Erythroblast (primary cell): ENCODE measurements around the gene AMN1.

Source experiments
- DNase-seq, 2 experiments: peaks; one replicate each; lab custom pipeline; 2025; lab: John Stamatoyannopoulos, UW
- GATA1 ChIP-seq: IDR thresholded peaks from 2 replicates; pipeline ENCODE4 v1.6.1; 2011; ENCODE audit warnings: low read depth, mild to moderate bottlenecking, control low read depth, low read length, moderate library complexity
- POLR2A ChIP-seq: IDR thresholded peaks from 2 replicates; pipeline ENCODE4 v1.6.1; 2011; ENCODE audit warnings: mild to moderate bottlenecking, low read length

AMN1 gene

DNA sequence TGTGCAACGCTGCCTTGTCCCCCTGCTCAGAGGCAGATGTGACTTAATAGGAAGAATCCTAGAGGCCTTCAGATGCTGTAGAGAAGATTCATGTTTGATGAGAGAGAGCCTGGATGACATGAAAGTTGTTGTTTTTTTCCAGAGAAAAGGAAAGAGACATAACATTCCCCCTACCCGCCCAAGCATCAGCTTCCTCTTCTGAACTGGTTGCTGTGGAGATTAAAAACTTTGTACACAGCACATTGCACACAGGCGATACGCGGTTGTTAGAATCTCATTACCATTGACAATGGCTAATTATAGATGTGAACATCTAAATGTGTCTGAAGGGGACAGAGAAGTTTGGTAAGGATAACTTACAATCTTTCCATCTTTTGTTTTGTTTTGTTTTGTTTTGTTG lies 82.9 kb downstream of the AMN1 start:
- no peak for DNase-seq
- TF ChIP-seq POLR2A (no peak), GATA1 (no peak)

DNA sequence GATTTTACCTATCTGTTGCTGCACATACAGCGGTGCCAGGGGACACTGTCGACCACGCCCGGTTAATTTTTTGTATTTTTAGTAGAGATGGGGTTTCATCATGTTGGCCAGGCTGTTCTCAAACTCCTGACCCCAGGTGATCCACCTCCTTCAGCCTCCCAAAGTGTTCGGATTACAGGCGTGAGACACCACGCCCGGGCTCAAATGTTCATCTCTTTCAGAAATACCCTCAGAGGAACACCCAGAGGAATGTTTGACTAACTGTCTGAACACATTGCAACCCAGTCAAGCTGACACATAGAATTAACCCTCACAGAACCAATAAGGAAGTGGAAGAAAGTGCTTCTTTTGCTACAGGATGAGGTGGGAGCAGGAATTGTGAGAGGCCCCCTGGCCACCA lies 84.3 kb downstream of the AMN1 start:
- DNase-seq, result no peak
- TF ChIP-seq POLR2A (no peak), GATA1 (no peak)

DNA sequence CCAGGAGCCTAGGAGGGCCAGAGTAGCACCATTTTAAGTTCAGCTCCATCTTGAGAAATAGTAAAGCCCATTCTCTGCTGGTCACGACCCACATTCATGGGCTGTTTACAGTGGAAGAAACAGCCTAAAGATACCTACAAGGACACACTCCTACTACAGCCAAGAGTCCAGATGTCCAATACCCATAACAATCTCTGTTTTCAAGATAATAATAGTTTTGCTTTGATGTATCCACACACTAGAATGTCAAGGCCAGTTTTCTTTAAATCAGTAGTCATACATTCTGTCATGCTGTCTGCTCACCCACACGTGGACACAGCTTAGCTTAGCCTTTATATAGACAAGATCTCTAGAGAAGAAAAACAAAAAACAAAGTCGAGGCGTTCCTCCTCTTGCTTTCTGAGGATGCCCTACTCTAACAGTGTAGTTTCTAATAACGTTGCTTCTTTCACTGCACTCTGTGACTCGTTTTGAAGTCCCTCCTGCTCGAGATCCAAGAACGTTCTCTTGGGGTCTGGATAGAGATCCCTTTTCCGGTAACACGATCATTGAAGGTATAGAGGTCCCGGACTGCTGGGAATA lies 87.2 kb downstream of the AMN1 start:
- no peak for DNase-seq
- no peak for TF ChIP-seq POLR2A
- no peak for TF ChIP-seq GATA1

DNA sequence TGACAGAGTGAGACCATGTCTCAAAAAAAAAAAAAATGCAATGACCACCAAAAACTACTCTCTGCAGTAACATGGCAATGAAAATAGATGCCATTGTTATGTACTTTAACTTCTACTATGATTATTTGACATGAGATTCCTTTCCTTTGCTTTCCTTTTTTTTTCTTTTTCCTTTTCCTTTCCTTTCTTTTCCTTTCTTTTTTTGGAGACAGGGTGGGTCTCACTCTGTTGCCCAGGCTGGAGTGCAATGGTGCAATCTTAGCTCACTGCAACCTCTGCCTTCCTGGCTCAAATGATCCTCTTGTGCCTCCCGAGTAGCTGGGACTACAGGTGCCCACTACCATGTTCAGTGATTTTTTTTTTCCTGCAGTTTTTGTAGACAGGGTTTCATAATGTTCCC lies 94.2 kb downstream of the AMN1 start:
- no peak for DNase-seq
- TF ChIP-seq POLR2A, result no peak
- TF ChIP-seq GATA1, result no peak

DNA sequence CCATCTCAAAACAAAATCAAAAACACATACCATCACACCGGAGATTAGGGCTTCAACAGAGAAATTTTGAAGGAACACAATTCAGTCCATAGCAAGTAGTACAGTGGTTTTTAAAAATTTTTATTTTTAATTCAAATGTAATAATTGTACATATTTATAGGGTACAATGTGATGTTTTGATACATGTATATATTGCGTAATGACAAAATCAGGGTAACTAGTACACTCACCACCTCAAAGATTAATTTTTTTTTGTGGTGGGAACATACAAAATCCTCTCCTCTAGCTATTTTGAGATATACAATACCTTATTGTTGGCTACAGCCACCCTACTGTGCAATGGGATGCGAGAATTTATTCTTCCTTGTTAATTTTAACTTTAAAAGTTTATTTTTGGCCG lies 95.4 kb downstream of the AMN1 start:
- no peak for TF ChIP-seq GATA1
- no peak for TF ChIP-seq POLR2A

DNA sequence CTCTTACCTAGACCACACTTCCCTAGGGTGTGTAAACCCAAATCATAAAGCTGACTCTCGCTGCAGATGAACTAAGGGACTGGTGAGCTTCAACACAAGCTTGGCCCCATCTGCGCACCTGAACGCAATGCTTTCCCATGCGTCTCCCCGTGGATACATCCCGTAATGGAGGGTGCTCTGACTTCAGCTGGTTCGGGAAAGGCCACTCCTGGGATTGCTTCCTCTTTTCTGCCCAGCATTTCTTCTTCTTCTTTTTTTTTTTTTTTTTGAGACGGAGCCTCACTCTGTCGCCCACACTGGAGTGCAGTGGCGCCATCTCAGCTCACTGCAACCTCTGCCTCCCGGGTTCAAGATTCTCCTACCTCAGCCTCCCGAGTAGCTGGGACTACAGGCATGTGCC lies 97.0 kb downstream of the AMN1 start:
- TF ChIP-seq POLR2A, result no peak
- TF ChIP-seq GATA1, result no peak
- DNase-seq, result no peak

More for the DNA sequence above, 95.4 kb downstream of the AMN1 start:
- DNase-seq, result no peak

DNA sequence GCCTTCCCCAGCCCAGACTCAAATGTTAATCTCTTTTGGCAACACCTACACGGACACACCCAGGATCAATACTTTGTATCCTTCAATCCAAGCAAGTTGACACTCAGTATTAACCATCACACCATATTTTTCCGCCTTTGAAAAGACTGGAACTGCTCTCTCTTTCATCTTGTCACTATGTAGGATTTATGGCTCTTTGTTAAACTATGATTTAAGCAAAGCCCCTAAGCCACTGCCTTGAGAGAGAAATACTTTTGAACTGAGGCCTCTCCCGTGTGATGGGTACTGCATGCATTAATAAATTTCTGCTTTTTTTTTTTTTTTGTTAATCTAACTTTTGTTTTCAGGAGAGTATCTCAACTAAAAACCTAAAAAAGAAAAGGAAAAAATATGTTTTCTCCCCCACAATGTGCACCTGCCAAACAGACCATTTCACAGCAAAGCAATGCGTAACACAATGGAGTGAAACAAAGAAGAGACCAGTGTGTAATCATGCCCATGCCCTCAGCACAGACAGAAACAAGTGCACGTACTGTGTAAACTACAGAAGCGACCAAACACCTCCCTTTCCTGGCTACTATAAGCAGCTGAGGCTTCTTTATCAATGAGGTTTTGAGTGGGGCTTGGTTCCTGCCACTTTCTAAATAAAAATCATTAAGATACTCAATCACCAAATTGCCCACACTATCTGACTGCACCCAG lies 97.6 kb downstream of the AMN1 start:
- DNase-seq, result no peak
- TF ChIP-seq POLR2A, result no peak
- no peak for TF ChIP-seq GATA1

DNA sequence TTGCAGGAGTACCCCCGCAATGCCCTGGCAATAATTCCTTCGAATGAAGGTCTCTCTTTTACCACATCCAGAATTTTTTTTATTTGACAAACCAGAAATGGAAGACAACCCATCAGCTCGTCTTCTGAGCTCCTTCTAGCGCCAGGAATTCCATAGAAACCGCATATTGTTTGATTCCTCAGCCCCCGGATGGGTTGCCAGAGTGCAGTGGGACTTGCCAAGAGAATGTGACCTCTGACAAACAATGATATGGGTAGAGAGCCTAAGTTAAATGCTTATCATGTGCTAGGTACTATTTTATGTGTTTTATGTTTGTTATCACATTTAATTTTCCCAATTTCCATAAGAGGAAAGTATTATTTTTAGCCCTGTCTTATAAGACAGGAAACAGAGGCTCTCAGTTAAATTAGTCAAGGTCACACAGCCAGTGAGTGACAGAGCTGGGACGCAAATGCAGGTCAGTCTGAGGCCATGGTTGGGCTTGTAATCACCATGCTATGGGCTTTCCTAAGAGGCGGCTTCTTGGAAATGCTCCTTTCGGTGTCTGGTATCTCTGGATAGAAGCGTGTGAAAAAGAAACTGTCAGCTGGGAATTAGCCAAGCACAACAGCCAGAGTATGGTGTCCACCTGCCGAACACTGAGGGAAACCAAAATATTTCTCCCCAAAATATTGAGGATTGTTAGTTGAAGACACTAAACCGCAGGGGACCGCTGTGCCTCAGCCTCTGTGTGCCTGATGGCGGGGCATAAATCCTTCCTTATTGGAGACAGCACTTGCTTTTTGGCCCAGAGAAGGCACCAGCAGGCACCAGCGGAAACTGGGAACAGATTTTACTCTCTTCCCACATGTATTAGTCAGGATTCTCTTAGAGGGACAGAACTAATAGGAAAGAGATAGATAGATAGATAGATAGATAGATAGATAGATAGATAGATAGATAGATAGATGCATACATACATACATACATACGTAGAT lies 98.8 kb downstream of the AMN1 start:
- DNase-seq, result no peak
- no peak for TF ChIP-seq GATA1
- no peak for TF ChIP-seq POLR2A

DNA sequence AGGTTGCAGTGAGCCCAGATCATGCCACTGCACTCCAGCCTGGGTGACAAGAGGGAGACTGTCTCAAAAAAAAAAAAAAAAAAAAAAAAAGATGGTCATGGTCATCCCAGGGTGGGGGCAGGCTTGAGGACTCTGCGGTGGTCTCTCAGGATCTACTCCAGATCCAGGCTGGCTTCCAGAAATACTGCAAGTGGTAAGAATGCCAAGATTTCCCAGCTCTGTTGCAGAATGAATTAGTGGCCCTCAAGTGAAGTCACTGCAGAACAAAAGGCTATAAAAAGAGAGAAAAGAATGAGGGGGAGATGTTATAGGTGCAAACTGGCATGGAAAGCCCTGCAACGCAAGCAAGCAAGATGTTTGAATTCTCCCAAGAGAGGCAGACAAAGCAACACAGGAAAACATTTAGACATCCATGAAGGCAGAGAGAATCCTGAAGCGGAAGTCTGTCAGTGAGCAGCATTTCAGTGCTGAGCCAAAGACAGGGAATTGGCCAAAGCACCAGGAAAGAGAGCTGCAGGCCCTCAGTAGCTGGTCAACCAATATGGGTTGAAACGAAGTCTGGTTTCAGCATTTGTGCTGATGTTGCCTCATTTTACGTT lies 101.3 kb downstream of the AMN1 start:
- no peak for TF ChIP-seq GATA1
- no peak for TF ChIP-seq POLR2A
- no peak for DNase-seq

DNA sequence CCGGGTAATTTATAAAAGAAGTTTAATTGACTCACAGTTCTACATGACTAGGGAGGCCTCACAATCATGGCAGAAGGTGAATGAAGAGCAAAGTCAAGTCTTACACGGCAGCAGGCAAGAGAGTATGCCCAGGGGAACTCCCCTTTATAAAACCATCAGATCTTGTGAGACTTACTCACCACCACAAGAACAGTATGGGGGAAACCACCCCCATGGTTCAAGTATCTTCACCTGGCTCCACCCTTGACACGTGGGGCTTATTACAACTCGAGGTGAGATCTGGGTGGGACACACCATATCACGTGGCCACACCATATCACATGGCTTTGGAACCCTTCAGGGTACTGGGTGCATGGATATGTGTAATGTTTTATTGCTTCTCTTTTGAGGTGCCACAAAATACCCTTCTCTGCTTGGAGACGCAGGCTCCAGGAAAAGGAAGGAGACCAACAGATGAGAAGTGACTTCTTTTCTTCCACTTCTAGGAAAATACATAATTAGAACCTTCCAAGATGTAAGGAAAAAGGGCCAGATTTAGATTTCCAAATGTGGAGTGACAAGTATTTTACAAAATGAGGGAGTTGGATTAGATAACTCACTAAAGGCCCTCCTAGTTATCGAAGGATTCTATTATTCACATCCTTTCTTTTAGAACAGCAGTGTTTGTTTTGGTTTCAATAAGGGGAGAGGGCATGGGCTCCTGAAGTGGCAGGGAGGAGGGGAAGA lies 102.4 kb downstream of the AMN1 start:
- no peak for DNase-seq
- TF ChIP-seq POLR2A, result no peak
- TF ChIP-seq GATA1, result no peak

DNA sequence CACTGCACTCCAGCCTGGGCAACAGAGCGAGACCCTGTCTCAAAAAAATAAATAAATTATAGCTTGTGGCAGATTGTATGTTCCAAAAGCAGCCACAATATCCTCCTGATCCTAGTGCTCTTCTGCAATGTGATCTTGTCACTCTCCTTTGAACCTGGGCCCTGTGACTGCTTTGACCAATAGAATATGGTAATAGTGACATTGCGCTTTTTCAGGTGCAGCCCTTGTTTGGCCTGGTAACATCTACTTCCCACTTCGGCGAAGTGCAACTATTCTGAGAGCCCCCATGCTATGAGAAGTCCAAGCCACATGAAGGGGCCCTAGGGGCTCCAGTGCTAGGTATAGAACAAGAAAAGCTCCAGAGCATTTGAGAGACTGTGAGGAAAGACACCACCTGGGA lies 106.8 kb downstream of the AMN1 start:
- TF ChIP-seq POLR2A (no peak), GATA1 (no peak)
- no peak for DNase-seq
